GM12878 (cell line): ENCODE data around the gene ANGEL2.

Experiments
- ATF2 ChIP-seq: IDR thresholded peaks from 2 replicates; pipeline ENCODE4 v1.6.1; 2012; ENCODE audit warnings: low read length, inconsistent platforms
- ATF7 ChIP-seq: fragments of 450-650 bp; IDR thresholded peaks from 2 replicates; pipeline ENCODE4 v1.6.1; 2016; ENCODE audit warnings: low read depth, mild to moderate bottlenecking
- CEBPB ChIP-seq, 2 experiments: fragments of 150-350 bp in 1 of 2; IDR thresholded peaks; 2 replicates each; pipeline ENCODE4 v1.6.1; 2012 to 2014; ENCODE audit warnings: low read depth in 2 of 2, low read length in 2 of 2, borderline replicate concordance in 1 of 2, inconsistent platforms in 1 of 2
- CTCF ChIP-seq, 3 experiments: IDR thresholded peaks in 2 of 3; conservative IDR thresholded peaks in 1 of 3; 2 replicates each; pipeline ENCODE4 v1.5.1; 2011; ENCODE audit warnings: low read depth in 3 of 3, low read length in 3 of 3, mild to moderate bottlenecking in 3 of 3, control low read depth in 2 of 3, moderate library complexity in 2 of 3, inconsistent platforms in 1 of 3, mixed read lengths in 1 of 3; ENCODE audit not compliant: control insufficient read depth in 2 of 3, insufficient read depth in 1 of 3; ENCODE audit errors: extremely low read depth in 1 of 3
- ETV6 ChIP-seq, 2 experiments: fragments of 450-650 bp in 1 of 2; IDR thresholded peaks in 1 of 2; conservative IDR thresholded peaks in 1 of 2; 2 replicates each; pipeline ENCODE4 v1.6.1; 2014; ENCODE audit warnings: antibody characterized with exemption in 1 of 2, borderline replicate concordance in 1 of 2, low read depth in 1 of 2, mild to moderate bottlenecking in 1 of 2, moderate library complexity in 1 of 2
- FOXM1 ChIP-seq: IDR thresholded peaks from 2 replicates; pipeline ENCODE4 v1.6.1; 2012; ENCODE audit warnings: low read depth, mild to moderate bottlenecking, inconsistent platforms, low read length, moderate library complexity
- NRF1 ChIP-seq: conservative IDR thresholded peaks from 2 replicates; pipeline ENCODE4 v1.6.1; 2011; ENCODE audit warnings: mild to moderate bottlenecking, low read depth, low read length, improper control_type of control experiment
- POLR2A ChIP-seq: IDR thresholded peaks from 2 replicates; pipeline ENCODE4 v1.6.1; 2011; ENCODE audit warnings: low read depth, mild to moderate bottlenecking, low read length
- POLR2AphosphoS5 ChIP-seq: IDR thresholded peaks from 2 replicates; pipeline ENCODE4 v1.6.1; 2011; ENCODE audit warnings: mild to moderate bottlenecking, low read length, inconsistent platforms
- REST ChIP-seq: IDR thresholded peaks from 2 replicates; pipeline ENCODE4 v1.6.1; 2012; ENCODE audit warnings: mild to moderate bottlenecking, low read depth, low read length
- SUZ12 ChIP-seq: fragments of 200-600 bp; sonication (generic); IDR thresholded peaks from one replicate; pipeline ENCODE4 v1.6.1; 2018; ENCODE audit warnings: antibody characterized with exemption, mild to moderate bottlenecking; ENCODE audit not compliant: unreplicated experiment

GRCh38 chr1:212960932-212961331 lies 54.7 kb downstream of the ANGEL2 start:
- TF ChIP-seq POLR2AphosphoS5 (no peak), ATF2 (no peak), SUZ12 (no peak), ETV6 (conservative IDR thresholded peaks at IDR 0.05 in 1 of 2, IDR thresholded peaks at IDR 0.05 in 1 of 2; ENCODE audit: borderline replicate concordance in 1 of 2, low read depth in 1 of 2) (no peak), ATF7 (no peak), CTCF (IDR thresholded peaks at IDR 0.05 in 2 of 3, conservative IDR thresholded peaks at IDR 0.05 in 1 of 3; ENCODE audit: control insufficient read depth in 2 of 3, extremely low read depth in 1 of 3, insufficient read depth in 1 of 3, low read depth in 3 of 3, low read length in 3 of 3) (no peak), FOXM1 (no peak), POLR2A (no peak), NRF1 (no peak), CEBPB (IDR thresholded peaks at IDR 0.05; ENCODE audit: borderline replicate concordance in 1 of 2, low read depth in 2 of 2, low read length in 2 of 2) (no peak), REST (no peak)
